ENCODE results near the gene PRKAR2A.
"Not testable (repeated sequence)": the region's sequence is repeated elsewhere in the genome, so short reads cannot be mapped to it uniquely, and the experiment has no call there.

The PRKAR2A gene

GRCh38 chr3:48835650-48836366, 11.9 kb downstream of the PRKAR2A start:
- no peak for DNase-seq

GRCh38 chr3:48832684-48833083, 15.0 kb downstream of the PRKAR2A start:
- DNase-seq = no peak

GRCh38 chr3:48830715-48831114, 17.0 kb downstream of the PRKAR2A start:
- no peak for DNase-seq

DNA sequence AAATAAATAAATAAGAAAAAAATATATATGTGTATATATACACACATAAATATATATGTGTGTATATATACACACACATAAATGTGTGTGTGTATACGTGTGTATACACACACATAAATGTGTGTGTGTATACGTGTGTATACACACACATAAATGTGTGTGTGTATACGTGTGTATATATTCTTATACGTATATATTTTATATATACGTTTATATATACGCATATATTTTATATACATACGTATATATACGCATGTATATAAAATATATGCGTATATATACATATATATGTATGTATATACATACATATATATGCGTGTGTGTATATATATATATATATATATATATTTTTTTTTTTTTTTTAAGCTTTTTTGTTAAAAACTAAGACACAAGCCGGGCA, 18.1 kb downstream of the PRKAR2A start:
- DNase-seq = not testable (repeated sequence)

DNA sequence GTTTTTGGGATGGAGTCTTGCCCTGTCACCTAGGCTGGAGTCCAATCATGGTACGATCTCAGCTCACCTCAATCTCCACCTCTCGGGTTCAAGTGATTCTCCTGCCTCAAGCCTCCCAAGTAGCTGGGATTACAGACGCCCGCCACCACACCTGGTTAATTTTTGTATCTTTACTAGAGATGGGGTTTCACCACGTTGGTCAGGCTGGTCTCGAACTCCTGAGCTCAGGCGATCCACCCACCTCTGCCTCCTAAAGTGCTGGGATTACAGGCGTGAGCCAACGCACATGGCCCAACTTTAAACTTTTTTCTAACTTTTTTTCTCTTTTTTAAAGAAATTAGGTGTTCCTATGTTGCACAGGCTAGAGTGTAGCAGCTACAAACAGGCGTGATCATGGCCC, 19.8 kb downstream of the PRKAR2A start:
- not testable (repeated sequence) for DNase-seq

GRCh38 chr3:48826451-48826850, 21.2 kb downstream of the PRKAR2A start:
- no peak for DNase-seq

DNA sequence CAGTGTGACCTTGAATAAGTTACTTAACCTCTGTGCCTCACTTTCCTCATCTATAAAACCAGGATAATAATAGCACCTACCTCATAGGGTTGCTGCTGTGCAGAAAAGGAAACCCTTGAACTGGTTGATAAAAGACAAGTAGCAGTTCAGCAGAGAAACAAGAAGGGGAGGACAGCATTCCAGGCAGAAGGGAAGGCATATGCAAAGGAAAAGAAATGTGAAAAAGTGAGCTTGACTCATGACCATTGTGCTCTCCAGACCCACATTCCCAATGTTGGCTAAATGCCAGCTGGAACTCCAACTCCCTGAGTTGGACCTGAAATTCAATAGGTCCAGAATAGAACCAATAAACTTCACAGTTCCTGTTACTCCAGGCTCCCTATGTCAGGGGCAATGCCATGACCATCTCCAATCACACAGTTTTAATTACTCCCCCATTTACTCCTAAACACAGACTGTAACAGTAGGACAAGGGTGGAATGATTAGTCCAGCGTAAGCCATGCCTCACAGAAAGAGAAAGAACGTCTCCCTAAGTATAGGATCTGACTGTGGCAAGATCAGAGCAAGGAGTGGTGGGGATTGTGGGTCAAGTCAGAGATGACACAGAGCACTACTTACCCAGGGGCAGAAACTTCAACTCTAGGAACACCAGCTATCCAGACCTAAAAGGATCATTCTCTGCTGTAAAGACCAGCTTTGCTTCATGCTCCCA, 26.9 kb downstream of the PRKAR2A start:
- DNase-seq = no peak

DNA sequence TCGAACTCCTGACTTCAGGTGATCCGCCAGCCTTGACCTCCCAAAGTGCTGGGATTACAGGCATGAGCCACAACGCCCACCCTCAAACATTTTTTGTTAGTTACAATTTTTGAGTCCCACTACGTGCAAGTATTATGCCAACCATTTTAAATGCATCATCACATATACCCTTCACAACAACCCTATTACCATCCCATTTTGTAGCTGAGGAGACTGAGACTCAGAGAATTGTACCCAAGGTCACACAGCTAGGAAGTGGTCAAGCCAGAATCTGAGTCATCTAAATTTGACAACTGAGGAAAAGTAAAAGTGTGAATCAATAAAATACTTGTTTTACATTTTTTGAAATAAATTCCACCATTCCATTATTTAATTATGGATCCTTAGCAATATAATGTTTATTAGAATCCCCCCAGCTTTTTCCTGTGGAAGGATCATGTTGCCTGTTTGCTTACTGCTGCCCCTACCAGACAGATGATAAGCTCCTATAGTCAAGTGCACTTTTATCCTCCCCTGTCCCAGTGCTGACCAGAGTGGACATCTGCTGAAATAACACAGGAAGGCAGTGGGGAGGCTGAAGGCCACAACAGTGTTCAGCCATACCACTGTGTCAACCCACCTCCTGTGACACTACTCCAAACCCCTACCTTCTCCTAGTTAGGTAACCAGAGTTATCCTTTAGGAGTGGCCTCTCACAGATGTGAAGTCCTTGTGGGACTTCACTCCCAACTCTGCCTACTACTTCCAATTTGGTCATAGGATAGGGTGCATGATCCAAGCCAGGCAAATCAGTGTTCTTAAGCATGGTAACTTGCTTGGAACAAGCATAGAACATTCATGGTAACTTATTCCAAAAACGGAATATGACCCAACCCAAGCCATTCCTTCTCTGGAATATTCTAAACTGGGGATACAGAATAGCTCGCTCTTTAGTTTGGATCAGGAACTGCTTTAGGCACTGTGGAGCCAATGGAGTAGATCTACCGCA, 28.1 kb downstream of the PRKAR2A start:
- no peak for DNase-seq

DNA sequence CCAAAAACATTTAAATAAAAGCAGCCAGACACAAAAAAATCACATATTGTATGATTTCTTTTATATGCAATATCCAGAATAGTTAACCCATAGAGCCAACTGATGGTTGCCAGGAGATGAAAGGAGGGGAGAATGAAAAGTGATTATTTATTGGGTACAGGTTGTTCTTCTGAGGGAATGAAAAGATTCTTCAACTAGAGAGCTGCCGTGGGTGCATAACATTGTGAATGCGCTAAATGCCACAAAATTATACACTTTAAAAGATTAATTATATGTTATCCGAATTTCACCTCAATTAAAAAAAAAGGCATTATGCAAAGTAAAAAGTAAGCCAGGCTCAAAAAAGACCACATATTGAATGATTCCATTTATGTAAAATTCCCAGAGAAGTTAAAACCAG, 36.1 kb downstream of the PRKAR2A start:
- no peak for DNase-seq

GRCh38 chr3:48804930-48805329, 42.7 kb downstream of the PRKAR2A start:
- no peak for DNase-seq

- DNase-seq = not testable (repeated sequence)
These were observed 46.8 kb downstream of the PRKAR2A start for GRCh38 chr3:48800831-48801230.

DNA sequence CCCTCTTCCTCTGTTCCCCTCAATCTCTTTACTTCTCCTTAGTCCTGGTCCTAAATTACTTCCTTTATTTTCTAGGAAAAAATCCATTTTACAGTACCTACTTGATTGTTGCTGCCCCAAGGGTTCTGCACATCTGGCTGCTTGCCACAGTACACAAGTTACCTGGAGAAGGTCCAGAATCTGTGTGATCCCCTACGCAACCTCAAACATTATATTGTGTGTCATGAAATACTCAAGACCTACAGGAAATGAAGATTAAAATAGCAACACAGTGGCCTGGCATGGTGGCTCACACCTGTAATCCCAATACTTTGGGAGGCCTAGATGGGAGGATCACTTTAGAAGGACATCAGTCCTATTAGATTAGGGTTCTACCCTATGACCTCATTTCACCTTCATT, 48.7 kb downstream of the PRKAR2A start:
- DNase-seq = no peak

GRCh38 chr3:48797626-48798025, 50.0 kb downstream of the PRKAR2A start:
- DNase-seq = no peak

DNA sequence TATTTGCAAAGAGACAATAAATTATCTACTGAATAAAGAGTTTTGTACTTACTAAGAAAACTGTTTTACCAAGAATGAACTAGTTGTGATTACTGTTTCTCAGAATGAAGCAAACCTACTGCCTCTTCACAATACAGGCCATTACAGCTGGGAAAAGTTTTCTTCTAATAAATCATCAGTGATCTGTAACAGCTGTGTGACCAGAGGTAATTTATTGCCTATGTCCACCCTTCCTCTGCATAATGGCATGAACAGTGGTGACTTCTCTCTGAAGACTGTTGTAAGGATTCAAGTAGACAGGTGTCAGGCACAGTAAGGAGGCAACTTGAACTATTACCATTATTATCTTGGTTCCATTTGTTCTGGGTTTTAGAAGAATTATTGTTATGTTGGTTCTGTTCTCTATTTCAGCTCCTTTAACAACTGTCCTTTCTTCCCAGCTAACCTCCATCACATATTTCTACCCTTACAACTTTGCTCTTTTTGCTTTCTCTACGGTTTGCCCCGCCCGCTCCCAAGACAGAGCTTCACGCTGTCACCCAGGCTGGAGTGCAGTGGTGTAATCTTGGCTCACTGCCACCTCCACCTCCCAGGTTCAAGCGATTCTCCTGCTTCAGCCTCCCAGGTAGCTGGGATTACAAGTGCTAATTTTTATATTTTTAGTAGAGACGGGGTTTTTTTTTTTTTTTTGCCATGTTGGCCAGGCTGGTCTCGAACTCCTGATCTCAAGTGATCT, 51.5 kb downstream of the PRKAR2A start:
- no peak for DNase-seq

GRCh38 chr3:48793484-48793883, 54.2 kb downstream of the PRKAR2A start:
- not testable (repeated sequence) for DNase-seq

DNA sequence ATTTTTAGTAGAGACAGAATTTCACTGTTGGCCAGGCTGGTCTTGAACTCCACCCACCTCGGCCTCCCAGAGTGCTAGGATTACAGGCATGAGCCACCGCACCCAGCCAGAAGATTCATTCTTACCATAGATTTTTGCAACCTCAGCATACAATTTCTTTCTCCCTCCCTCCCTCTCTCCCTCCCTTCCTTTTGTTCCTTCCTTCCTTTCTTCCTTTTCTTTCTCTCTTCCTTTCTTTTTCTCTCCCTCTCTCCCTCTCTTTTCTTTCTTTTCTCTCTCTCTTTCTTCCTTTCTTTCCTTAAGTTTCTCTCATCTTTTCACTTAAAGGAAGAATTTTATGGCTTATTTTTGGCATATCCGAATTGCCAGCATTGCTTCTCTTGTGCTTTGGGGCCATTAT, 58.0 kb downstream of the PRKAR2A start:
- DNase-seq = no peak

DNA sequence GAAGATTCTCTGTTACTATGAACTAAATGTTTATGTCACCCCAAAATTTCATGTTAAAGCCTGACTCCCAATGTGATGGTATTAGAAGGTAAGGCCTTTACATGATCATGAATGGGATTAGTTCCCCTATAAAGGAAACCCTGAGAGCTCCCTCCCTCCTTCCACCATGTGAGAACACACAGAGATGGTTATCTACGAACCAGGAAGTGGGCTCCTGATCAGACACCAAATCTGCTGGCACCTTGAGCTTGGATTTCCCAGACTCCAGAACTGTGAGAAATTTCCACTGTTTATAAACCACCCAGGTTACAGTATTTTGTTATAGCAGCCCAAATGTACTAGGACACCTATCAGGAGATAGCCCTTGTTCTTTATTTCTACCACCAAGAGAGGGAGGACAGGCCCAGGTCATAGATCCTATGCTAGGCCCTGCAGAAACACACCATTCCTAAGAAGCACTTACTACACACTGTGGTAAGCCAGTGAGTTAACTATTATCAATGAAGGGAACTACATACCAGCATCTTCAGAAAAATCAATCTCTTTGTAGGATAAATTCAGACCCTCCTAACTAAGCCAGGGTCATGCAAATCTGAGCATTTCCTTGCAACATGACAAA, 59.0 kb downstream of the PRKAR2A start:
- DNase-seq = no peak

DNA sequence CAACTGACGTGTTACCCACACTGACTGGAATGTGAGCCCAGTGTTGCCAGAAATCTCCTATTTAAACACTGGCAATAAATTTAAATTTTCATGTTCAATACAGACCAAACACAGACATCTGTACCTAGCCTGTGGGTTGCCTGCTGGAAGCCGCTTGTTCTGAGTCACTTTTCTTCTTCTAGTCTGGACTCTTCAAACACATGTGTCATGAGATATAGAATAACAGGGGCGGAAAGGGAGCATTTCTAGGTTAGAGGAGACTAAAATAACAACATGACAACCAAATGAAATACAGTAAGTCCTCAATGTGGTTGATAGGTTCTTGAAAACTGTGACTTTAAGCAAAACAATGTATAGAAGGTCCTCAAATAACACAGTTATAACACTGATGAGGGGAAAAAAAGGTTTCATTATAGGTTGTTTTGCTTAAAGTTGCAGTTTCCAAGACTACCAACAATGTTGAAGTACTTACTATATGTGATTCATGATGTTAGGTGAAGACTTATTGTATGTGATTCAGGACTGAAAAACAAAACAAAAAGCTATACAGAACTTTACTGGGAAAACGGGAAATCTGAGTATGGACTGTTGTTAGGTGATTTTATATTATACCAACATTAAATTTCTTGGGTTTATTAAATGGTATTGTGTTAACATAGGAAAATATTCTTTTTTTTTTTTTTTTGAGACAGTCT, 63.1 kb downstream of the PRKAR2A start:
- no peak for DNase-seq

GRCh38 chr3:48783304-48783703, 64.4 kb downstream of the PRKAR2A start:
- no peak for DNase-seq

GRCh38 chr3:48782046-48782445, 65.6 kb downstream of the PRKAR2A start:
- no peak for DNase-seq

- DNase-seq = not testable (repeated sequence)
These were observed 69.1 kb downstream of the PRKAR2A start for GRCh38 chr3:48778565-48778964.
